T-cell (primary cell): ENCODE measurements around the gene HOXD9. TPM values are rescaled to one million over a fixed set of nuclear protein-coding genes. Genes with fewer than 3 reads are reported as not detected.

Experiments used
- ATAC-seq, 4 experiments: fragments of 200-7000 bp in 3 of 4; fragments of 150-1000 bp in 1 of 4; cut with Tn5 transposase; replicated peaks in 1 of 4; 1 replicate in 3 of 4; 2 replicates in 1 of 4; pipeline ENCODE4 v1.10.0; 2021; ENCODE audit warnings: moderate library complexity in 3 of 4, mild to moderate bottlenecking in 2 of 4, moderate number of reproducible peaks in 1 of 4
- CTCF ChIA-PET, 2 donors: fragments of 300-600 bp; sonication (Branson Sonifier 250); formaldehyde crosslinking; loops; one replicate each; lab custom pipeline; 2022; ENCODE audit warnings: antibody characterized with exemption in 2 of 2; lab: Charles Lee
- POLR2A ChIA-PET, 2 donors: fragments of 300-600 bp; sonication (Branson Sonifier 250); formaldehyde crosslinking; loops; one replicate each; lab custom pipeline; 2022; ENCODE audit warnings: antibody characterized with exemption in 2 of 2; lab: Charles Lee
- DNase-seq, 35 experiments: peaks; one replicate each; pipeline versions ENCODE4 v3.0.0 to v3.0.0-alpha.2; 2013 to 2023
- H3K27ac ChIP-seq: one replicate; pipeline ENCODE4 v1.5.1; 2013; ENCODE audit warnings: low read length
- H3K27me3 ChIP-seq, 2 experiments: replicated peaks in 1 of 2; 1 replicate in 1 of 2; 2 replicates in 1 of 2; pipeline versions ENCODE4 v1.6.1 to v1.7.0; 2013; ENCODE audit warnings: low read length in 1 of 2, mixed read lengths in 1 of 2; ENCODE audit not compliant: control insufficient read depth in 2 of 2, insufficient read depth in 2 of 2; ENCODE audit errors: extremely low read depth in 1 of 2
- H3K36me3 ChIP-seq, 2 donors: 1 replicate in 1 of 2; 2 replicates in 1 of 2; pipeline versions ENCODE4 v1.6.1 to v1.7.0; 2013; ENCODE audit warnings: low read length in 1 of 2; ENCODE audit not compliant: control insufficient read depth in 2 of 2, insufficient read depth in 1 of 2; ENCODE audit errors: extremely low read depth in 1 of 2
- H3K4me1 ChIP-seq, 2 experiments: 1 replicate in 1 of 2; 2 replicates in 1 of 2; pipeline versions ENCODE4 v1.6.1 to v1.7.0; 2013; ENCODE audit warnings: low read length in 2 of 2, mixed read lengths in 1 of 2; ENCODE audit not compliant: insufficient read depth in 2 of 2, control insufficient read depth in 1 of 2; ENCODE audit errors: extremely low read depth in 1 of 2
- H3K4me3 ChIP-seq, 2 donors: 1 replicate in 1 of 2; 2 replicates in 1 of 2; pipeline versions ENCODE4 v1.5.1 to v1.7.0; 2013; ENCODE audit warnings: mild to moderate bottlenecking in 2 of 2, low read length in 1 of 2, moderate library complexity in 1 of 2; ENCODE audit not compliant: control insufficient read depth in 1 of 2; ENCODE audit errors: extremely low read depth in 1 of 2
- H3K9me3 ChIP-seq: 2 replicates; pipeline ENCODE4 v1.7.0; 2013
- H3K27ac Mint-ChIP-seq, 2 donors: one replicate each; pipeline ENCODE4 v1.8.0; 2020 to 2021; ENCODE audit warnings: mild to moderate bottlenecking in 2 of 2, mixed read lengths in 2 of 2
- H3K27me3 Mint-ChIP-seq, 2 donors: one replicate each; pipeline ENCODE4 v1.8.0; 2021 to 2022; ENCODE audit warnings: mixed read lengths in 2 of 2
- H3K36me3 Mint-ChIP-seq: one replicate; pipeline ENCODE4 v1.8.0; 2021; ENCODE audit warnings: mixed read lengths
- H3K4me1 Mint-ChIP-seq, 3 donors: one replicate each; pipeline ENCODE4 v1.8.0; 2020 to 2022; ENCODE audit warnings: mixed read lengths in 3 of 3, mild to moderate bottlenecking in 1 of 3
- H3K4me3 Mint-ChIP-seq, 3 donors: one replicate each; pipeline ENCODE4 v1.8.0; 2020 to 2022; ENCODE audit warnings: mild to moderate bottlenecking in 3 of 3, mixed read lengths in 3 of 3, moderate library complexity in 3 of 3
- H3K9me3 Mint-ChIP-seq, 3 donors: one replicate each; pipeline ENCODE4 v1.8.0; 2020 to 2022; ENCODE audit warnings: mixed read lengths in 3 of 3
- WGBS: methylation state at CpG from one replicate; pipeline ENCODE4 v1.1.5; 2013; ENCODE audit warnings: missing lambda C conversion rate; ENCODE audit not compliant: insufficient coverage; 5-methylcytosine and 5-hydroxymethylcytosine counted together
- total RNA-seq, 35 experiments: library from RNA in 6 of 35; stranded (reverse) in 6 of 35; fragments of 120-200 nt in 1 of 35; gene quantifications; one replicate each; pipeline versions ENCODE4 v1.2.1 to v1.2.4 and lab custom pipeline; 2013 to 2026

The HOXD9 gene
- total RNA-seq, 5 donors from 2014 or later (not counting 1 experiment from before 2014, with no cell fraction given): 0.13 to 0.15 TPM; not detected in 3

DNA sequence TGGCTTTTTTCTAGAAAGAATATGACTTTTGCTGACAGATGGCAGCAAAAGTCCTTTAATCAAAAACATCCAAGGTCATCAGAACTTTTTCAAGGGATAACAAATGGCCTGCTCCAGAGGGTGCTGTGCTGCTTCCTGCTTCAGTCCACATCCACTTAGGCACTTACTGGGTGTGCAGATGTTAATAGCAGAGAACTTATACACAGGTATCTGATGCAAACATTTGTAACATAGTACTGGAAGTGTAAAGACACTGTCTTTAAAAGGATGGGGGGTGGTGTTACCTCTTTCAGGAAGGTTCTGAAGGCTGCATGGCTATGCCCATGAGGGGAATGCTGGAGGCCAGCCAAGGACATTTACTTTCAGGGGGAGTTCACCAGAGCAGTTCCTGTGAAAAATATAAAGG lies 12.5 kb downstream of the HOXD9 start:
- ATAC-seq (no peak), DNase-seq (no peak)
- ChIA-PET CTCF (no interaction called here), POLR2A (no interaction called here)
- peaks cover 9 to 40% of the 10 kb centered on the region in 2 experiments for H3K4me1 ChIP-seq
- H3K27me3 Mint-ChIP-seq: peaks cover 84 to 89% of the 10 kb centered on the region in 2 donors
- no peak overlapping the region for H3K4me3 ChIP-seq
- peaks cover 31 to 51% (median 50%) of the 10 kb centered on the region in 3 donors for H3K4me1 Mint-ChIP-seq
- peaks cover 0 to 9% (median 4%) of the 10 kb centered on the region in 3 donors for H3K9me3 Mint-ChIP-seq
- peaks cover 6% of the 10 kb centered on the region for H3K9me3 ChIP-seq
- H3K36me3 ChIP-seq: no peaks in the 10 kb centered on the region
- H3K27ac ChIP-seq: no peak overlapping the region
- peak overlapping the region in 1 of 3 donors; percentile 69 for H3K4me3 Mint-ChIP-seq
- no peaks in the 10 kb centered on the region for H3K36me3 Mint-ChIP-seq
- H3K27me3 ChIP-seq: peaks cover 58 to 78% of the 10 kb centered on the region in 2 experiments
- no peak overlapping the region for H3K27ac Mint-ChIP-seq

DNA sequence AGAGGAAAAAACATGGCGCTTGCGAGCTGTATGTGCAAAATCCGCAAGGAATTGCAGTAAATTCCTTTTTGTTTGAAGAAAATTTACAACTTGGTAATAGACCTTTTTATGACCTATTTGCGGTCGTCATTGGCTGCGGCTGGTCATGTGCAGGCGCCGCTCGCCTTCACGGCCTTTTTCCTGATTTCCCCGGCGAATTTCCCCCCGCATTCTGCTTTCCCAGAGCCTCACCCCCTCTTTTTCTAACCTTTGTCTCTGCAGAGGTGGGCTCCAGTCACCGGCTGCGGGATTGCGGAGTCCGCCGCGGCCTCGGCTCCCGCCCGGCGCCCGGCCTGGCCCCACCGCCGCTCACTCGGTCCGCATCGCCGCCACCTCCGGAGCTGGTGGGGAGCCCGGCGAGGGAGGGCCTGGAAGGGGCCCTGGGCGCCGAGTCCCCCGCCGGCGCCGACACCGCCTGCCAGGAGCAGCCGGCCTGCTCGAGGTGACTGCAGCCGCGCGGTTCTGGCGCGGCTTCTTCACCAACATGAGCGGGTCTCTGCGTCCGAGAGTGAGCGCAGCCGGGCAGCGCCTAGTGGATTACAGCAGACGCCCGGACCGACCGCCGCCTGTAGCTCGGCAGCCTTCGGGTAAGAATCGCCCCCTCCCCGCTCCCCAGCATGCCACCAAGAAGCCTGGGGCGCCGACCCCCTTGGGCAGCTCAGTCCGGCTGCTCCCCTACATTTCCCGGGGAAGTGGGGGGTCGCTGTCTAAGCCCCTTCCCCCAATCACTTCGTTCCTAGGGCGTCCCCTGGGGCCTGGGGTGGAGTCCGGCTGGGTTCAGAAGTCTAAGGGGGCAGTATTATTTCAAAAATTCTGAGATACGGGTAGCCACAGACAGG lies 14.1 kb downstream of the HOXD9 start:
- CTCF ChIA-PET: interaction anchor here in 1 of 2 donors (0.6 kb wide), 2 partner anchors 57 to 1631 kb away, joined by 3 read pairs; no protein-coding TSS in a partner anchor
- DNase-seq: peak in 1 of 35 experiments; percentile 20
- Histone ChIP-seq H3K9me3 (peaks cover 6% of the 10 kb centered on the region), H3K4me3 (peak overlapping the region in 1 of 2 donors; percentile 74), H3K4me1 (peaks cover 7 to 45% of the 10 kb centered on the region in 2 experiments), H3K27ac (no peak overlapping the region), H3K27me3 (peaks cover 57 to 80% of the 10 kb centered on the region in 2 experiments), H3K36me3 (no peaks in the 10 kb centered on the region)
- Mint-ChIP-seq H3K36me3 (no peaks in the 10 kb centered on the region), H3K9me3 (peaks cover 0 to 9% (median 4%) of the 10 kb centered on the region in 3 donors), H3K27me3 (peaks cover 80 to 91% of the 10 kb centered on the region in 2 donors), H3K27ac (no peak overlapping the region), H3K4me3 (peak overlapping the region in 1 of 3 donors; percentile 69), H3K4me1 (peaks cover 36 to 51% (median 50%) of the 10 kb centered on the region in 3 donors)
- 6% methylated on average over 59 of the region's 71 CpGs for WGBS
- POLR2A ChIA-PET: no interaction called here
- no peak for ATAC-seq

DNA sequence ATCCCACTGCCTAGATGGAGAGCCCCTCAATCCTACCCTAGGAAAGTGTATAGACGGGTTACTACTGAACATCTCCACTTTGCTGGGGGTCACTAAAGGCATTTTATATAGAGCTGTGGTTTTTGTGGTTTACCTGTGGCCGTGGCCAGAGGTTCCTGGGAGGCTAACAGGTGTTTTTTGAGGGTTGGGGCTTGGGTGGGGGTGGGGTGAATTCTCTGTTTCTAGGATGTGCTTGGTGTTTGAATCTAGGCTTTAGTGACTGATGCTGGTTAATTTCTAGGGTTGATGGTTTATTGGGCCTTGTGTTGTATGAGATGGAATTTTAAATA lies 14.7 kb downstream of the HOXD9 start:
- no peaks in the 10 kb centered on the region for H3K36me3 Mint-ChIP-seq
- peaks cover 7 to 45% of the 10 kb centered on the region in 2 experiments for H3K4me1 ChIP-seq
- H3K9me3 Mint-ChIP-seq: peaks cover 0 to 9% (median 4%) of the 10 kb centered on the region in 3 donors
- peak overlapping the region in 1 of 3 donors; percentile 69 for H3K4me3 Mint-ChIP-seq
- ATAC-seq (no peak), DNase-seq (no peak)
- H3K27ac Mint-ChIP-seq: no peak overlapping the region
- CTCF ChIA-PET: interaction anchor here in 1 of 2 donors (0.6 kb wide), 2 partner anchors 57 to 1630 kb away, joined by 3 read pairs; no protein-coding TSS in a partner anchor
- H3K27me3 Mint-ChIP-seq: peaks cover 84 to 92% of the 10 kb centered on the region in 2 donors
- POLR2A ChIA-PET: no interaction called here
- H3K4me1 Mint-ChIP-seq: peaks cover 33 to 49% (median 46%) of the 10 kb centered on the region in 3 donors
- peaks cover 53 to 82% of the 10 kb centered on the region in 2 experiments for H3K27me3 ChIP-seq
- H3K9me3 ChIP-seq: peaks cover 6% of the 10 kb centered on the region
- H3K27ac ChIP-seq: no peak overlapping the region
- no peaks in the 10 kb centered on the region for H3K36me3 ChIP-seq
- 0% methylated on average over 1 of the region's 2 CpGs for WGBS
- H3K4me3 ChIP-seq: peak overlapping the region in 1 of 2 donors; percentile 74

DNA sequence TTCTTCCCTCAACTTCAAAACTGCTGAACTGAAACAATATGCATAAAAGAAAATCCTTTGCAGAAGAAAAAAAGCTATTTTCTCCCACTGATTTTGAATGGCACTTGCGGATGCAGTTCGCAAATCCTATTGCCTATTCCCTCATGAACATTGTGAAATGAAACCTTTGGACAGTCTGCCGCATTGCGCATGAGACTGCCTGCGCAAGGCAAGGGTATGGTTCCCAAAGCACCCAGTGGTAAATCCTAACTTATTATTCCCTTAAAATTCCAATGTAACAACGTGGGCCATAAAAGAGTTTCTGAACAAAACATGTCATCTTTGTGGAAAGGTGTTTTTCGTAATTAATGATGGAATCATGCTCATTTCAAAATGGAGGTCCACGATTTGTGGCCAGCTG lies 15.4 kb downstream of the HOXD9 start:
- Mint-ChIP-seq H3K9me3 (peaks cover 0 to 9% (median 4%) of the 10 kb centered on the region in 3 donors), H3K4me3 (peak overlapping the region in 1 of 3 donors; percentile 69), H3K27me3 (peaks cover 81 to 92% of the 10 kb centered on the region in 2 donors), H3K4me1 (peaks cover 29 to 42% (median 42%) of the 10 kb centered on the region in 3 donors), H3K27ac (no peak overlapping the region), H3K36me3 (no peaks in the 10 kb centered on the region)
- H3K9me3 ChIP-seq: peaks cover 6% of the 10 kb centered on the region
- 56% methylated on average over 3 of the region's 8 CpGs for WGBS
- DNase-seq (no peak), ATAC-seq (no peak)
- H3K36me3 ChIP-seq: no peaks in the 10 kb centered on the region
- peaks cover 53 to 82% of the 10 kb centered on the region in 2 experiments for H3K27me3 ChIP-seq
- CTCF ChIA-PET: interaction anchor here (0.5 to 0.6 kb wide), 2 partner anchors 359 to 469 kb away, joined by 3 read pairs; no protein-coding TSS in a partner anchor
- POLR2A ChIA-PET: no interaction called here
- peaks cover 5 to 38% of the 10 kb centered on the region in 2 experiments for H3K4me1 ChIP-seq
- no peak overlapping the region for H3K27ac ChIP-seq
- H3K4me3 ChIP-seq: no peak overlapping the region

DNA sequence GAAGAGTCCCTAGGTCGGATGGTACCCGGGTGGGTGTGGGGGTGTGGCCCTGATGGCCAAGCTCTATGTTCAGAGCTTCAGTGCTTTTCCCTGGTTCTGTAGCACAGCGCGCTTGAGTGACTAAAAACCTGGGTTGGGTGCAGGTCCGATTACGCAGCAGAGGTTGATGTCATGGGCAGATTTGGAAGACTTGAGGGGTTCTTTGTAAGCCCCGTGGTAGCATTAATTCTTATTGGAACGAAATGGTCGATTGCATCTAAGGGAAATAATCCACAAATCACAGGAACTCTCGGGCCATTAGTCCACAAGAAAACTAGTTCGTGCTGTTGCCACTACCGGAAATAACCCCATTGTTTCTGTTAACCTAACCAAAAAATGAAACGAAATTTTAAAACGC lies 16.0 kb downstream of the HOXD9 start:
- Histone ChIP-seq H3K4me1 (peaks cover 5 to 38% of the 10 kb centered on the region in 2 experiments), H3K4me3 (peak overlapping the region in 1 of 2 donors; percentile 30), H3K27me3 (peaks cover 49 to 82% of the 10 kb centered on the region in 2 experiments), H3K9me3 (peaks cover 6% of the 10 kb centered on the region), H3K27ac (no peak overlapping the region), H3K36me3 (no peaks in the 10 kb centered on the region)
- Mint-ChIP-seq H3K36me3 (no peaks in the 10 kb centered on the region), H3K27me3 (peaks cover 79 to 92% of the 10 kb centered on the region in 2 donors), H3K9me3 (peaks cover 0 to 9% (median 4%) of the 10 kb centered on the region in 3 donors), H3K4me1 (peaks cover 29 to 42% (median 40%) of the 10 kb centered on the region in 3 donors), H3K4me3 (peak overlapping the region in 1 of 3 donors; percentile 55), H3K27ac (peak overlapping the region; percentile 26 to 52)
- ATAC-seq: no peak
- DNase-seq: no peak
- ChIA-PET CTCF (interaction anchor here (0.5 to 3.7 kb wide), 3 partner anchors 183 to 359 kb away, joined by 3 to 31 read pairs (median 3); no protein-coding TSS in a partner anchor), POLR2A (no interaction called here)
- WGBS: 12% methylated on average over 10 of the region's 14 CpGs
